Fibroblast of the aortic adventitia (primary cell): ENCODE measurements around the gene ATPAF1. TPM values are rescaled to one million over a fixed set of nuclear protein-coding genes. Genes with fewer than 3 reads are reported as not detected.
A peak's percentile ranks its signal among the peaks of the same experiment; 100 is the strongest.

Source experiments
- DNase-seq: peaks from one replicate; pipeline ENCODE4 v3.0.0-alpha.2; 2010; ENCODE audit warnings: low read depth
- H3K4me3 ChIP-seq: 2 replicates; pipeline ENCODE4 v1.5.1; 2011; ENCODE audit warnings: low read depth, mild to moderate bottlenecking, control low read depth, low read length, moderate library complexity
- total RNA-seq: library from RNA; depleted of rRNA; stranded (reverse); fragments of >200 nt; gene quantifications from 2 replicates; pipeline ENCODE4 v1.2.3, GENCODE V29; 2012; ENCODE audit warnings: low replicate concordance
- TF ChIP-seq, protein P1 (sequence below): IDR thresholded peaks from 2 replicates; pipeline ENCODE4 v1.5.1; 2011; ENCODE audit warnings: mild to moderate bottlenecking, low read length, control low read depth, inconsistent platforms; ENCODE audit not compliant: insufficient read depth

Gene ATPAF1
- total RNA-seq, 1 donor: 53.5 TPM

DNA sequence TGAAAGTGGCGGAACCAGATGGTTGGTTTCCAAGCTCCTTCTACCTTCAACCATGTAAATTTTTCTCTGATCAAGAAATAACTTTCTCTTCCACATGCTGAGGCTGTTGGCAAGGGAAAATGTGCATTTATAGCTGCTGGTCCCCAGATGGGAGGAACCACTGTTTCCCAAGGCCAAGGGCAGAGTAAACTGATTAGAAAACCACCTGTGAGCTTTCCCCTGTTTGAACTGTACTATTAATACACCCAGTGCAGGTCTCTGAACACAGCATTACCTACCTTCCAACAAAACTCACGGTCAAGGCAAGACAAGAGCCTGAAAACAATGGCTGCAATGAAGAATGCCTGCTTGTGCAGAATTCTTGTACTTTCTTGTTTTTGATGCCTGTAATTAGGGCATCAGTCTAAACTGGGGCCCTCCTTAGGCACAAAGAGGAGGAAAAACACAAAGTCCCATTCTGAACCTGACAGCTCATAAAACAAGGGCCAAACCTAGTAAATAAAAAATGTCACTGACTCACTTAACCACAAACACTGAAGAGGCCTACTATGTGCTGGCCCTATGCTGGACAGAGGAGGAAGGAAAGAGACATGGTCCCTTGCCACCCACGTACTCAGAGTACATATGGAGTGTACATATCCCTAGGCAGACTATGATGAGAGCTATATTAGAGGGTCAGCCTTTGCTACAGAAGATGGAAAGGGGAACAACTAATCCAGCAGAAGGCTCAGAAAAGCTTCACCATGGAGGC lies 66.7 kb downstream of the ATPAF1 start:
- TF ChIP-seq, protein P1, sequence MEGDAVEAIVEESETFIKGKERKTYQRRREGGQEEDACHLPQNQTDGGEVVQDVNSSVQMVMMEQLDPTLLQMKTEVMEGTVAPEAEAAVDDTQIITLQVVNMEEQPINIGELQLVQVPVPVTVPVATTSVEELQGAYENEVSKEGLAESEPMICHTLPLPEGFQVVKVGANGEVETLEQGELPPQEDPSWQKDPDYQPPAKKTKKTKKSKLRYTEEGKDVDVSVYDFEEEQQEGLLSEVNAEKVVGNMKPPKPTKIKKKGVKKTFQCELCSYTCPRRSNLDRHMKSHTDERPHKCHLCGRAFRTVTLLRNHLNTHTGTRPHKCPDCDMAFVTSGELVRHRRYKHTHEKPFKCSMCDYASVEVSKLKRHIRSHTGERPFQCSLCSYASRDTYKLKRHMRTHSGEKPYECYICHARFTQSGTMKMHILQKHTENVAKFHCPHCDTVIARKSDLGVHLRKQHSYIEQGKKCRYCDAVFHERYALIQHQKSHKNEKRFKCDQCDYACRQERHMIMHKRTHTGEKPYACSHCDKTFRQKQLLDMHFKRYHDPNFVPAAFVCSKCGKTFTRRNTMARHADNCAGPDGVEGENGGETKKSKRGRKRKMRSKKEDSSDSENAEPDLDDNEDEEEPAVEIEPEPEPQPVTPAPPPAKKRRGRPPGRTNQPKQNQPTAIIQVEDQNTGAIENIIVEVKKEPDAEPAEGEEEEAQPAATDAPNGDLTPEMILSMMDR: no peak
- no peak for DNase-seq
- H3K4me3 ChIP-seq: no peak overlapping the region

DNA sequence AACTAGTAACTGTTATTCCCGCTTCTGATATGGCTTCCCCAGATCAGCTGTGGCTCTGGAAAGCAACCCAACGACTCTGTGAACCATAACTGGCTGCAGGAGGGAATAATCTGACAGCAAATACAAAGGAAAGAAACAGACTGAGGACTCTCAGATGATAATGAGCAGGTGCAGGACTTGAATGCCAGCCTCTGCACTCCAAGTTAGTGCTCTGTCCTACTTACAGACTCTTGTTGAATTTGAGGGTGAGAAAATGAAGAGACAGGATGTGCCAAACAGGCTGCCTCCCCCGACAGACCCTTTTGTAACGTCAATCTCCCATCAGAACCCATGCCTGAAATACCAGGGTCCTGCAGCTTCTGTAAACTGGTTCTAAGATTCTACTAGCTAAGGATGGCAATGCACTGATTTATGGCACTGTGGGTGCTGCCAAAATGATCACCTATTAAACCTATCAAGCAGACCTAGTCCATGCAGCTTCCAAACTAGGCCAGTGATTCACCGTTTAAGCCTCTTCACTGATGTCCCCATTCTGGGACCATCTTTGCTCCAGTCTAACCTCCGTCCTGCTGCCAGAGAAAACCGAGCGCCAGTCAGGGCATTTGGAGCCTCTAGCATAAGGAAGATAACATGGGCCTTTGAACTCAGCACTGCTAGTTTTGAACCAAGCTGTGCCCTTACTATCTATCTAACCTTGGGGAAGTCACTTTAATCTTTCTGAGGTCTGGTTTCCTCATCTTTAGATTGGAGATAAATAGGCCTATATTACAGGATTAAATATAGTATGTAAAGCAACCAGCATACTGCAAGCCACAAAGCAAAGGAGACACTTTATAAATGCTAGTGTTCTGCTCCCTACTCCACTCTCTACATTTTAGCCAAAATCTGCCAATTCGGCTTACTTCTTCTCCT lies 68.8 kb downstream of the ATPAF1 start:
- no peak for DNase-seq
- no peak overlapping the region for H3K4me3 ChIP-seq
- TF ChIP-seq, protein P1: no peak

DNA sequence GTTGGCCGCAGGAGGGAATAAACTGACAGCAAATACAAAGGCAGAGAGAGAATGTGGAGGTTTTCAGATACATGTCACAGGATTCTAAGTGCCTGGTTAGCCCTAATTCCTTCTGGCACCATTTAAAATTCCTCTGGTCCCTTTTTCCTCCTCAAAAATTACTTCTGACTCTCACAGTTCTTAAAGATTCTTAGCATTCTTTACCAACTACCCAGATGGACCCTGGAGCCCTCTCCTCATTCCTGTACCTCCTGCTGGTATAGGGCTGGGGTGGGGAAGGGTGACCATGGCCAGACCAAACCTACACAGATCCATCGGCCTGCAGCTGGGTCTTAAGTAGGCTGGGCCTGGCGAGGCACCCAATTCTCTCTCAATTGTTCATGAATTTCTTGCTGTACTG lies 71.3 kb downstream of the ATPAF1 start:
- TF ChIP-seq, protein P1: no peak
- H3K4me3 ChIP-seq: no peak overlapping the region
- no peak for DNase-seq

DNA sequence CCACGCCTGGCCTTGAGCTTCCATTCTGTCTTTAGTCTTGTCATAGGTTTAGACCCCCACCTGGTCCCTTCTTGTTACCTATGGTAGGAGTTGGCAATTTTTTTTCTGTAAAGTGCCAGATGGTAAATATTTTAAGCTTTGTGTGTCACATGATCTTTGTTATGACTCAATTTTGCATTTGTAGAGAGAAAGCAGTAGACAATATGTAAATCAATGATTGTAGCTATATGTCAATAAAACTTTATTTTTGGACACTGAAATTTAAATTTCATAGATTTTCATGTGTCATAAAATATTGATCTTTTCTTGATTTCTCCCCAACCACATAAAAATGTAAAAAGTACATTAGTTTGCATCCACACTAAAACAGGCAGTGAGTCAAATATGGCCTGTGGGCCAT lies 72.1 kb downstream of the ATPAF1 start:
- DNase-seq: no peak
- H3K4me3 ChIP-seq: no peak overlapping the region
- TF ChIP-seq, protein P1: no peak

GRCh38 chr1:46595127-46595526 lies 73.0 kb downstream of the ATPAF1 start:
- no peak overlapping the region for H3K4me3 ChIP-seq
- TF ChIP-seq, protein P1: no peak
- peak; percentile 51 for DNase-seq

DNA sequence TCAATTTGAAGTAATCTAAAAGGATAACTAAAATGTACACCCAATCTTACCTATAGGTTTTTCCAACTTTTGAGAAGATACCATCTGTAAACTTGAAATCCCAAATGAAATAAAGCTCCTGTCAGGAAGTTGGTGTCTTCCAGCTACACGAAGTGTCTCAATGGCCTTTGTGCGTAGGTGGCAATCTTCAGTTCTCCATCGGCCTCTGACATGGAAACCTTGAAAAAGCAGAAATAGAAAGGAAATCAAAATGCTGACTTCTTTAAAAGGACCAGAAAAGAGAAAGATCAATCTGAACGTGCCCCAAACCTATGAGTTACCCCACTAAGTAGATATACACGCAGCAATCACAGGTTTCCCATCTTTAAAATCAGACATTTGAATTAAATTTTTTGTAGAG lies 74.1 kb downstream of the ATPAF1 start:
- TF ChIP-seq, protein P1: no peak
- no peak for DNase-seq
- no peak overlapping the region for H3K4me3 ChIP-seq
